A673 (cell line): Measurements from ENCODE around the gene SPRY1.

Experiments used
- CTCF ChIP-seq: fragments of 300-800, 200-600 bp; sonication (generic); conservative IDR thresholded peaks from 2 replicates; pipeline ENCODE4 v1.5.1; 2017; ENCODE audit warnings: low read depth, mild to moderate bottlenecking, antibody characterized with exemption, low read length, moderate library complexity, mixed read lengths
- EZH2 ChIP-seq: fragments of 200-600 bp; sonication (generic); IDR thresholded peaks from 2 replicates; pipeline ENCODE4 v1.6.1; 2017; ENCODE audit warnings: borderline replicate concordance, low read depth, mild to moderate bottlenecking, mixed read lengths, antibody characterized with exemption, low read length; ENCODE audit not compliant: poor library complexity, severe bottlenecking

- TF ChIP-seq CTCF (no peak), EZH2 (no peak)
Measured at GRCh38 chr4:123412091-123412505, 15.5 kb downstream of the SPRY1 start.
